Prostate gland (tissue), 2 donors: Measurements from ENCODE around the gene TMEM9B. TPM values are rescaled to one million over a fixed set of nuclear protein-coding genes. Genes with fewer than 3 reads are reported as not detected.

Experiments
- DNase-seq: peaks from one replicate; pipeline ENCODE4 v3.0.0-alpha.2; 2019; ENCODE audit warnings: low spot score
- H3K27ac ChIP-seq, 2 donors: fragments of 200-600 bp; sonication (generic); 2 replicates each; pipeline ENCODE4 v1.5.1; 2017 to 2019
- H3K27me3 ChIP-seq: fragments of 200-600 bp; sonication (generic); replicated peaks from 2 replicates; pipeline ENCODE4 v1.5.1; 2019; ENCODE audit not compliant: insufficient read depth
- H3K36me3 ChIP-seq, 2 donors: fragments of 200-600 bp; sonication (generic); 1 replicate in 1 of 2; 2 replicates in 1 of 2; pipeline versions ENCODE4 v1.5.1 to v1.8.1; 2017 to 2019
- H3K4me1 ChIP-seq: fragments of 200-600 bp; sonication (generic); replicated peaks from 2 replicates; pipeline ENCODE4 v1.5.1; 2019
- H3K4me3 ChIP-seq, 2 donors: fragments of 200-600 bp; sonication (generic); 2 replicates each; pipeline ENCODE4 v1.5.1; 2017 to 2019
- H3K9me3 ChIP-seq: fragments of 200-600 bp; sonication (generic); 2 replicates; pipeline ENCODE4 v1.5.1; 2017
- CTCF ChIP-seq, 4 experiments: fragments of 200-600 bp in 2 of 4; fragments of 450-650 bp in 2 of 4; sonication (generic) in 2 of 4; IDR thresholded peaks; 1 replicate in 3 of 4; 2 replicates in 1 of 4; pipeline ENCODE4 v1.5.1; 2016 to 2019; ENCODE audit warnings: antibody characterized with exemption in 4 of 4, mild to moderate bottlenecking in 2 of 4, moderate library complexity in 2 of 4
- POLR2A ChIP-seq: fragments of 450-650 bp; IDR thresholded peaks from one replicate; pipeline ENCODE4 v1.6.1; 2016; ENCODE audit warnings: antibody characterized with exemption, mild to moderate bottlenecking
- POLR2AphosphoS5 ChIP-seq: sonication (generic); formaldehyde crosslinking; IDR thresholded peaks from one replicate; pipeline ENCODE4 v1.6.1; 2017; ENCODE audit warnings: antibody characterized with exemption
- WGBS: methylation state at CpG from one replicate; pipeline ENCODE4 v1.1.5; 2018; 5-methylcytosine and 5-hydroxymethylcytosine counted together
- intact Hi-C: fragments of 100-400 bp; cut with DNase I; formaldehyde crosslinking; loops from one replicate; pipeline ENCODE4 v1.14.2; 2022
- total RNA-seq, 2 donors: library from RNA; depleted of rRNA; stranded (reverse); fragments of >200 nt; gene quantifications; one replicate each; pipeline ENCODE4 v1.1.0, GENCODE V29; 2016

TMEM9B gene
- total RNA-seq, 2 donors from 2014 or later = 51.3 to 58.9 TPM

- Histone ChIP-seq H3K4me3 (no peak overlapping the region), H3K27me3 (no peaks in the 10 kb centered on the region), H3K36me3 (no peaks in the 10 kb centered on the region), H3K9me3 (no peaks in the 10 kb centered on the region), H3K27ac (no peak overlapping the region), H3K4me1 (no peaks in the 10 kb centered on the region)
- WGBS = 89% methylated on average over 4 of the region's 4 CpGs
- DNase-seq = no peak
- TF ChIP-seq CTCF (IDR thresholded peaks at IDR 0.05) (no peak), POLR2A (no peak), POLR2AphosphoS5 (no peak)
- intact Hi-C loops = no loop called here
Measured at GRCh38 chr11:8928205-8928604, 36.0 kb downstream of the TMEM9B start.

- Histone ChIP-seq H3K27me3 (no peaks in the 10 kb centered on the region), H3K27ac (no peak overlapping the region), H3K4me3 (no peak overlapping the region), H3K9me3 (no peaks in the 10 kb centered on the region), H3K4me1 (no peaks in the 10 kb centered on the region), H3K36me3 (no peaks in the 10 kb centered on the region)
- TF ChIP-seq POLR2AphosphoS5 (no peak), POLR2A (no peak), CTCF (IDR thresholded peaks at IDR 0.05) (no peak)
- WGBS = 86% methylated on average over 5 of the region's 5 CpGs
- DNase-seq = no peak
- intact Hi-C loops = no loop called here
Measured at GRCh38 chr11:8927233-8927632, 37.0 kb downstream of the TMEM9B start.

DNA sequence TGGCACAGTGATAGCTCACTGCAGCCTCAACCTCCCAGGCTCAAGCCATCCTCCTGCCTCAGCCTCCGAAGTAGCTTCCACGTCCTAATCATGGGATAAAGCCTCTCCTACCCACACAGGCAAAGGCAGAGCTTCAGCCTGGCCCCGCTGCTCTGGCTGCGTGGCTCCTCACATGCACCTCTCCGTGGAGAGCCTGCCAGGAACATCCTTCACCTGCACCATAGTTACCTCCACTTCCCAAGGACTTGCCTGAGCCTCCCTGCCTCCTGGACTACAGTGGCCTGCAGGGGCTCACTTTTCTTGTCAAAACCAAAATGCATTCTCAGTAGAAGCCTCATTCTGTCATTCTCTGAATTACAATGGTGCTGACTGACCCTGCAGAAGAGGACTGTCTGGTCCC is 38.0 kb downstream of the TMEM9B start:
- no peak overlapping the region for H3K4me3 ChIP-seq
- H3K9me3 ChIP-seq = no peaks in the 10 kb centered on the region
- H3K36me3 ChIP-seq = no peaks in the 10 kb centered on the region
- no peak for DNase-seq
- no peaks in the 10 kb centered on the region for H3K27me3 ChIP-seq
- intact Hi-C loops = no loop called here
- H3K27ac ChIP-seq = no peak overlapping the region
- H3K4me1 ChIP-seq = no peaks in the 10 kb centered on the region
- TF ChIP-seq POLR2AphosphoS5 = no peak
- no peak for TF ChIP-seq CTCF (IDR thresholded peaks at IDR 0.05)
- no peak for TF ChIP-seq POLR2A
- WGBS = 87% methylated on average over 5 of the region's 5 CpGs

GRCh38 chr11:8925711-8926110 is 38.5 kb downstream of the TMEM9B start:
- no peaks in the 10 kb centered on the region for H3K27me3 ChIP-seq
- no peaks in the 10 kb centered on the region for H3K36me3 ChIP-seq
- no peak overlapping the region for H3K4me3 ChIP-seq
- no peaks in the 10 kb centered on the region for H3K4me1 ChIP-seq
- H3K9me3 ChIP-seq = no peaks in the 10 kb centered on the region
- no peak overlapping the region for H3K27ac ChIP-seq
- TF ChIP-seq POLR2AphosphoS5 = no peak
- TF ChIP-seq CTCF (IDR thresholded peaks at IDR 0.05) = no peak
- no peak for TF ChIP-seq POLR2A
- DNase-seq = no peak
- 98% methylated on average over 5 of the region's 5 CpGs for WGBS
- intact Hi-C loops = no loop called here

DNA sequence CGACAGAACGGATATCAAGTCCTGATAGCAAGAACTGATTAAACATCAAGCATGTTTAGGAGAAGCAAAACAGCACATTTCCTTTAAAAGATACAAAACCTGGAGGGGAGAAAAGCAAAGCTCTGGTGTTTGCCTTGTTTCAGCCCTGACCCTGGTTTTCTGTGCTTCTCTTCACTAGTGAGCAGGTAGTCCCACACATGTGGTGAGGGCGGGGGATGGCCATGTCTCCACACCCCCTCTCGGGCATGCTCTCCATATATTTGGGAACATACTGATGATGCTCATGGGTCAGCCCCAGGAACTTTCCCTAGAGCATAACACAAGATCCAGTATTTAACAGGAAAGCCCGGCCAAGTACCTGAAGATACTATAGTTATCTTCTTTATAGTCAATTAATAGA is 41.6 kb downstream of the TMEM9B start:
- Histone ChIP-seq H3K9me3 (no peaks in the 10 kb centered on the region), H3K36me3 (no peaks in the 10 kb centered on the region), H3K4me1 (no peaks in the 10 kb centered on the region), H3K27ac (no peak overlapping the region), H3K27me3 (no peaks in the 10 kb centered on the region), H3K4me3 (no peak overlapping the region)
- no peak for TF ChIP-seq POLR2A
- no peak for TF ChIP-seq POLR2AphosphoS5
- no peak for TF ChIP-seq CTCF (IDR thresholded peaks at IDR 0.05)
- 81% methylated on average over 5 of the region's 5 CpGs for WGBS
- intact Hi-C loops = no loop called here
- DNase-seq = no peak
